Activated T-helper 2 cell treated with anti-CD3 and anti-CD28 coated beads, Interferon-gamma antibody, Interleukin-2, Interleukin-4, amounts not matched to agents 10 μg/mL and 5 μg/mL and 100 μg/mL, durations not matched to agents 14 hours and 24 hours and 36 hours (primary cell): ENCODE results near the gene LSP1. TPM values are rescaled to one million over a fixed set of nuclear protein-coding genes. Genes with fewer than 3 reads are reported as not detected.

Source experiments
- DNase-seq: peaks from one replicate; pipeline ENCODE4 v3.0.0; 2021; ENCODE audit warnings: low spot score
- H3K27ac Mint-ChIP-seq: one replicate; pipeline ENCODE4 v1.8.0; 2021; ENCODE audit warnings: mixed read lengths
- H3K27me3 Mint-ChIP-seq: one replicate; pipeline ENCODE4 v1.8.0; 2021; ENCODE audit warnings: low read depth, mixed read lengths
- H3K36me3 Mint-ChIP-seq: one replicate; pipeline ENCODE4 v1.8.0; 2021; ENCODE audit warnings: low read depth, mixed read lengths
- H3K4me1 Mint-ChIP-seq: one replicate; pipeline ENCODE4 v1.8.0; 2021; ENCODE audit warnings: low read depth, mixed read lengths
- H3K4me3 Mint-ChIP-seq: one replicate; pipeline ENCODE4 v1.8.0; 2021; ENCODE audit warnings: low read depth, mild to moderate bottlenecking, moderate library complexity, mixed read lengths
- H3K9me3 Mint-ChIP-seq: one replicate; pipeline ENCODE4 v1.8.0; 2021; ENCODE audit warnings: mixed read lengths
- intact Hi-C: fragments of 100-400 bp; cut with micrococcal nuclease; formaldehyde crosslinking; loops from one replicate; pipeline ENCODE4 v1.15.1; 2023
- total RNA-seq: library from RNA; stranded (reverse); gene quantifications from 2 replicates; pipeline ENCODE4 v1.2.3, GENCODE V29; 2022

The LSP1 gene
- total RNA-seq, 1 donor from 2014 or later, result 449 TPM

DNA sequence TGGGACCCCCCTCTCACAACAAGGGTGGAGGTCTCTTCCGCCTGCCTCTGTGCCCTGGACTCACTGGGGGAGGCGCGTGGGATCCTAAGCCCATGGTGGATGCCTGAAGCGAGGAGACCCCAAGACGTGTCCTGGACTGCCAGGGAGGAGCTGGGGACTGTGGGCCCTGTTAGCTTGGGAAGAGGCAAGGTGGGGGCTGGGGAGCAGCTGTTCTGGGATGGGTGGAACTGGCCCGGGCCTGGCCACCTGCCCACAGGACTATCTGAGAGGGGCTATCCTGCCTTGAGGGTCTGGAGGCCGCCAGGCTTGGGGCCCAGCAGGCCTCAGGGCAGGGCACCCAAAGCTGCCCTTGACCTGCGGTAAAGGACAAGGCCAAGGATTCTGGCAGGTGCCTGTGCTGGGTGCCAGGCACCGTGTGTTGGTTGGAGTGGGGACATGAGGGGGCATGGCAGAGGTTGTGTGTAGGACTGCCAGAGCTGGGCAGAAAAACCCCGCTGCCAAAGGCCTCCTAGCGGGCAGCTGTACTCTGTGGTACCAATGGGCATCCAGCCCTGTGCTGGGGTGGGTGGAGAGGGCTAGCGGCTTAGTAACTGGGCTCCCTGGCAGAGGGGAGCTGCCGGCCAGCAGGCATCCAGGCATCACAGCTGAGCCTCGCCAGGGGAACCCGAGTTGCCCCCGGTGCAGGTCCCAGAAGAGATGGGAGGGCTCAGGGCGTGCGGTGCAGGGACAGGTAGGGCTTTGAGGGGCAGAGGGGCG lies 670 bp downstream of the LSP1 start:
- peak overlapping the region; percentile 100 for H3K4me3 Mint-ChIP-seq
- H3K27ac Mint-ChIP-seq, result peak overlapping the region; percentile 99
- intact Hi-C loops, result loop anchor here (1.0 to 2.0 kb wide), 5 partner anchors 15 to 1039 kb away; partner anchors contain the start of gene TNNI2
- DNase-seq, result no peak
- peaks cover 34% of the 10 kb centered on the region for H3K4me1 Mint-ChIP-seq
- peaks cover 27% of the 10 kb centered on the region for H3K36me3 Mint-ChIP-seq
- no peaks in the 10 kb centered on the region for H3K27me3 Mint-ChIP-seq
- no peaks in the 10 kb centered on the region for H3K9me3 Mint-ChIP-seq

DNA sequence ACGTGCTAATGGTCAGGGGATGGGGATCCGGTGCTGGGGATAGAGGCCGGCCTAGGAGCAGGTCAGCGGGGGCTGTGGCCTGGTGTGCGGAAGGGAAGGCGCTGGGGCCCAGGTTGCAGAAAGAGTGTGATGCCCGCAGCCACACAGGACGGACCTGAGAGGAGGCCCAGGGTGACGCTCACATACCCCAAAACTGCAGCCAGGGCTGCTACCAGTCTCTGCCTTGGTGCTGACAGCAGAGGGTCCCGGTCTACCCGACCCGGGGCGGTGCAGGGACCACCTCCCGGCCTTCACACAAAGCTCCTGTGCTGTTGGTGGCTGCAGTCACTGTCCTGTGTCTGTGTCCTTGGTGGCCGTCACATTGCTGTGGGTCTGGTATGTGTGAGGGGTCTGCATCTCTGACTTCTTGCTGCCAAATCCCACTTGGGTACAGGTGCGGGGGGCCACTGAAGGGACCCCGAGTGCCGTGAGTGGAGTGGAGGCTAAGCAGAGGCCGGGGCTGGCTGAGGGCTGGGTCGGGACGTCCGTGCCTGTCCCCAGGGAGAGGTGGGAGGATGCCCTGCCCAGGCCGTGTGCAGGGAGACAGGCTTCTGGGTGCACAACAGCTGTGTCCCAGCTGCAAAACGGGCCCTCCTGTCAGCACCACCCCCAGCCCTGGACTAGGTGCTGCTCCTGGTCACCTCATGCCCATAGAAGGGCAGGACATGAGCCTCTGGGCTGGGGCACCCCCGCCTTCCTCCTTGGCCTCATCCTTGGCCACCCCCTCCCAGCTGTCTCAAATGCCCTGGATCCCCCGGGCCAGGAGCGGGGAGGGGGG lies 1.5 kb downstream of the LSP1 start:
- peak overlapping the region; percentile 100 for H3K4me3 Mint-ChIP-seq
- intact Hi-C loops, result loop anchor here (2.0 kb wide), 2 partner anchors 16 to 288 kb away; partner anchors contain the start of gene TNNI2
- no peaks in the 10 kb centered on the region for H3K27me3 Mint-ChIP-seq
- H3K4me1 Mint-ChIP-seq, result peaks cover 30% of the 10 kb centered on the region
- peaks cover 32% of the 10 kb centered on the region for H3K36me3 Mint-ChIP-seq
- no peaks in the 10 kb centered on the region for H3K9me3 Mint-ChIP-seq
- peak overlapping the region; percentile 99 for H3K27ac Mint-ChIP-seq
- DNase-seq, result no peak

DNA sequence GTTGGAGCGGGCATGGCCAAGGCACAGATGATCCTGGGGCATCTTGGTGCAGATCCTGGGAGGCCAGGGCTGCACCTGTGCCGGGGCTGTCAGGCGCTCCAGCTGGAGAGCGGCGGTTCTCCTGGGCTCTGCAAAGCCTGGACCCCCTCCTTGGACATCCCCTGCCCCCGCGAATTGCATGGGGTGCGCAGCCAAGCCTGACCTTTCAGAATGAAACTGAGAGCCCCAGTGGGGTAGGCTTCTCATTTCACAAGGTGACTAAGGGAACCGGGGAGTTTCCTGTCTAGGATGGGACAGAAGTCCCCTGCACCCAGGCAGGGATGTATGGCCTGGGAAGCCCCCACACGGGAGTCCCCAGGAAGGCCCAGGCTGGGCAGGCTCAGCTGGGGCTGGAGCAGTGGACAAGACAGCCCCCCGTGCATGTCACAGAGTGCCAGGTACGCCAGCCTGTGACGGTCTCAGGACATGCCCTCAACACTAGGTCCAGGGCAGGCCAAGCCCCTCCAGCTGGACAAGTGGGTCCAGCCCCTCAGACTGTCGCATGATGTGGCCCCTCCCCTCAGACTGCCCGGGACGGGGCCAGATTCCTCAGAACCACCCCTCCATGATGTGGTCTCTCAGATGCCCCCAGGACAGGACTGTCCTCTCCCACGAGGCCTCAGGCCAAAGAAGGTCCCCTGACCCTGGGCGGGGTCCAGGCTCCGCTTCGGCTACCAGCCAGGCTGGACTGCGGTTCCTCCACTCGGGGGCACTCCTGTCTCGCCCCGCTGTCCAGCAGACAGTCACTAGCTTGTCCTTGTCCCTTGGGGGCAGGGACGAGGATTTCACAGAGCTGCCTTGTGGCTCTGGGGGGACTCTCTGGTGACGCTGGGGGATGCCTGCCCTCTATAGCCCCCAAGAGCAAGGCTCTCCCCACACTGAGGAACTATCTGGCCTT lies 2.3 kb downstream of the LSP1 start:
- DNase-seq, result no peak
- H3K4me3 Mint-ChIP-seq, result peak overlapping the region; percentile 100
- H3K9me3 Mint-ChIP-seq, result no peaks in the 10 kb centered on the region
- intact Hi-C loops, result loop anchor here (1.0 to 2.0 kb wide), 3 partner anchors 16 to 288 kb away; partner anchors contain the start of gene TNNI2
- H3K27ac Mint-ChIP-seq, result peak overlapping the region; percentile 67
- H3K36me3 Mint-ChIP-seq, result peaks cover 32% of the 10 kb centered on the region
- H3K4me1 Mint-ChIP-seq, result peaks cover 28% of the 10 kb centered on the region
- no peaks in the 10 kb centered on the region for H3K27me3 Mint-ChIP-seq

DNA sequence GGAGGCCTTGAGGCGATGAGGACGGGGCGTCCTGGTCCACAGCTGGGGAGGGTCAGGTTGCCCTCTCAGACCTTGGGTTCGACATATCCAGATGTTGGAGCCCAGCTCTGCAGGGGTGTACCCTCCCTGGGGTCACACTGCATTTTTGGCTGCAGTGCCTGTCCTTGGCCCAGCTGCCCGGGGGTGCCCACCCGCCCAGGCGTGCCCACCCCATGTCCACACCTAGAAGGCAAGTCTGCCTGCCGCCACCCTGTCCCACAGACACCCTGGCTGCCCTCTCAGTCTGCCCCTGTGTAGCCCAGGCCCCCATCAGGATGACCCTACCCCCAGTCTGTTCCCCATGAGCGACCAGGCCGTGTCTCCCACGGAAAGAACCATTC lies 3.0 kb downstream of the LSP1 start:
- intact Hi-C loops, result loop anchor here (1.0 to 2.0 kb wide), 3 partner anchors 17 to 287 kb away; partner anchors contain the start of gene TNNI2
- H3K9me3 Mint-ChIP-seq, result no peaks in the 10 kb centered on the region
- peaks cover 32% of the 10 kb centered on the region for H3K36me3 Mint-ChIP-seq
- H3K27me3 Mint-ChIP-seq, result no peaks in the 10 kb centered on the region
- peak overlapping the region; percentile 79 for H3K27ac Mint-ChIP-seq
- H3K4me1 Mint-ChIP-seq, result peaks cover 22% of the 10 kb centered on the region
- DNase-seq, result no peak
- peak overlapping the region; percentile 40 for H3K4me3 Mint-ChIP-seq

DNA sequence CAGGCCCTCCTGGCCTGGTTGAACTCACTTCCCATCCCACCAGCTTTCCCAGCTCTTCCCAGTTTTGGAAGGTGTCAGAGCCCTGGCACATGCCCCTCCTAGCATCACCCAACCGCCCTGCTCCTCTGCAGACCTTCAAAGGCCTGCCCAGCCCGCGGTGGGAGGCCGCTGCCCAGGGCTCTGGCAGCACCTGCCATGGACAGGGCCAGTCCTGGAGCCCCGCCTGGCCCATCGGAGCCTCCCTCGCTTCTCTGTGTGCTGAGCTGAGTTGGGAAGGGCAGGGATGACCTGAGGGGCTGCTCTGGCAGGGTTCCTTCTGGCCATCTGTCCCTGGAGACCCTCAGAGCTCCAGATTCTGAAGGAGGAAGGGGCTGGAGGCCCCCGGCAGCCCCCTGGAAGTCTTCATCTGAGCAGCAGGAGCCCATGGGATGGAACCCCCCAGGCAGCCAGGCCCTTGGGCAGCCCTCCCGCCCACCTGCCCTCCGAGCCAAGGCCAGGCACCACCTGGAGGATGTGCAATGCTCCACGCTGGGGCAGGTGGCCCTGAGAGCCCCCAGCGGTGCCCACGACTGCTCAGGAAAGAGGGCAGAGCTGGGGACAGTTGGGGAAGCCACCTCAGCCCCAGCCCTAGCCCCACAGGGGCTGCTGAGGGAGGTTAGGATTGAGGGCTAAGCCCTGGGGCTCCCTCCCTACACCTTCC lies 3.6 kb downstream of the LSP1 start:
- intact Hi-C loops, result no loop called here
- H3K4me1 Mint-ChIP-seq, result peaks cover 18% of the 10 kb centered on the region
- H3K9me3 Mint-ChIP-seq, result no peaks in the 10 kb centered on the region
- H3K4me3 Mint-ChIP-seq, result peak overlapping the region; percentile 40
- no peak for DNase-seq
- H3K36me3 Mint-ChIP-seq, result peaks cover 32% of the 10 kb centered on the region
- H3K27ac Mint-ChIP-seq, result peak overlapping the region; percentile 79
- no peaks in the 10 kb centered on the region for H3K27me3 Mint-ChIP-seq

DNA sequence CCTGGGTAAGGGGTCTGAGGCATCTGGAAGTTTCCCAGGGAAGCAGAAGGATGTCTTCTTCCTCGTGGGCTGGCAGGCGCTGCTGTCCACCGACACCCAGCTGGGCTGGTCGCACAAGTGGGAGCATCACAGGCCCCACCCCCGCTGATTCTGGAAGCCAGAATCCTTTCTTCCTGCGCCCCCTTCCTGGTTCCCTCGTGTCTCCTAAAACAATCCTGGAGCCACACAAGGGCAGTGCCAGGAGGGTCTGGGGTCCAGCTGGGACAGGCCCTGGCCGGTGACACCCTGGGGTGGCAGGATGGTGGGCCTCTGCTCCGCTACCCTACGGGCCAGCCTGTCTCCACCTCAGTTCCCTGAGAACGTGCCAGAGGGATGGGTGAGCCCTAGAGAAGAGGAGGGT lies 4.2 kb downstream of the LSP1 start:
- intact Hi-C loops, result no loop called here
- H3K27ac Mint-ChIP-seq, result no peak overlapping the region
- H3K36me3 Mint-ChIP-seq, result peaks cover 32% of the 10 kb centered on the region
- peaks cover 16% of the 10 kb centered on the region for H3K4me1 Mint-ChIP-seq
- H3K27me3 Mint-ChIP-seq, result no peaks in the 10 kb centered on the region
- no peak for DNase-seq
- no peak overlapping the region for H3K4me3 Mint-ChIP-seq
- H3K9me3 Mint-ChIP-seq, result no peaks in the 10 kb centered on the region

DNA sequence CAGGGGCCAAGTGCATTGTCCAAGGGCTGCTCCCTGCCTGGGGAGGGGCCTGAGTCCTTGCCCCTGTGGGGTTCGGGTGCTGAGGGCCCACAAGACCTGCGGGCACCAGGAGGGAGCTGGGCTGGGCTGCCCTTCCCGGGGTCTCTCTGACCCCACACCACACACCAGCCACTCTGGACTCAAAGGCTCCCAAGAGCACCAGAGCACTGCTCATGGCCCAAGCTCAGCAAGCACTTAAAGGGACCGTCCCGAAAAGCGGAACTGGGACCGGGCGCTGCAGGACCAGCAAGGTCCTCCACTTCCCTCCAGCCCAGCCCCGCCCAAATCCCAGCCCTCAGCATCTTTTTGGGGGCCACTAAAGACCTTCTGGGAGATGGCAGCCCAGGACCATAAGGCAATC lies 5.3 kb downstream of the LSP1 start:
- intact Hi-C loops, result no loop called here
- Mint-ChIP-seq H3K9me3 (no peaks in the 10 kb centered on the region), H3K36me3 (peaks cover 28% of the 10 kb centered on the region), H3K4me1 (peaks cover 8% of the 10 kb centered on the region), H3K27me3 (no peaks in the 10 kb centered on the region), H3K27ac (no peak overlapping the region), H3K4me3 (no peak overlapping the region)
- no peak for DNase-seq

DNA sequence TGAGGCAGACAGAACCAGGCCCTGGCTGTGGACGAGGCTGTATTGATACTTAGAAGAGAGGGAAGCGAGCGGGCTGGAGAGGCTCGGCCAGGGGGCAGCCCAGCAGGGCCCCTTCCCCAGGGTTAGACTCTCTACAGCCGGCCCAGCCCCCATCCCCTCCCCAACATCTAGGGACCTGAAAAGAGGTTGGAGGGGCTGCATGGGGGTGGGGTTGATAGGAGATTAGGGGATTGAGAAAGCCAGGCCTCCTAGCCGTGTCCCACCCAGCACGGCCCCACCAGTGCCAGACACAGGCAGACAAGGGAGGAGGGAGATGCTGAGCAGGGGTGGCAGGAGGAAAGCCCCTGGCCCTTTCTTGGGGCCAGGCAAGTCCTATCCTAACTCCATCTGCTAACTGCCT lies 5.7 kb downstream of the LSP1 start:
- intact Hi-C loops, result no loop called here
- Mint-ChIP-seq H3K9me3 (no peaks in the 10 kb centered on the region), H3K27me3 (no peaks in the 10 kb centered on the region), H3K27ac (no peak overlapping the region), H3K4me3 (no peak overlapping the region), H3K4me1 (peaks cover 8% of the 10 kb centered on the region), H3K36me3 (peaks cover 24% of the 10 kb centered on the region)
- DNase-seq, result no peak

DNA sequence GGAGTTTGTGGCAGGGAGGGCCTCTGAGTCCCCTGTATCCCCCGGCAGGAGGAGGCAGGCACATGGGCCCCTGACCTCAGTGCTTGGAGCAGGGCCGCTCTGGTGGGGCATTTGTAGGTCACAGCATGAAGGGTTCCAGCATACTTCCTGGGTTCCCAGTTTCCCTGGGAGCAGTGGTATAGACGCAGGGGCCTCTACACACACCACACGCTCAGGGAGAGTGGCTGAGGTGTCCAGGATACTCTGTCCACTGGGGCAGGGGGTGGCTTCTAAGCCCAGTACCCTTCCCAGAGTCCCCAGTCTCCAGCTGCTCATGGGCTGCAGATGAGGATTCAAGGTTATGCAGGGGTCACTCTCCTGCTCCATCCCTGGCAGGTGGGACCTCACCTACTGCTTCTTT lies 6.1 kb downstream of the LSP1 start:
- Mint-ChIP-seq H3K27me3 (no peaks in the 10 kb centered on the region), H3K27ac (no peak overlapping the region), H3K9me3 (no peaks in the 10 kb centered on the region), H3K4me3 (no peak overlapping the region), H3K36me3 (peaks cover 19% of the 10 kb centered on the region), H3K4me1 (peaks cover 8% of the 10 kb centered on the region)
- DNase-seq, result no peak
- intact Hi-C loops, result no loop called here

DNA sequence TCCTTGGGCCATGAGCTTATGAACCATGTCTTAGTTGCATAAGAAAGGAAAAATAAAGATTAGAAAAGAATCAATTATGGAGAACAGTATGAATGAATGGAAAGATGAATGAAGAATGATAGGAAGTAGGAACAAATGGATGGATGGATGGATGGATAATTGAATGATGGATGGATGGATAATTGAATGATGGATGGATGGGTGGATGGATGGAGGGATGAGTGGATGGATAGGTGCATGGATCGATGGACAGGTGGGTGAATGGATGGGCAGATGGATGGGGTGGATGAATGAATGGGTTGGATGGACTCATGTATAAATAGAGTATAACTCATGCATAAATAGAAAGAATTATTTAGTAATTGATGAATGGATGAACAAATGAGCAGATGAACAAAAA lies 7.2 kb downstream of the LSP1 start:
- H3K36me3 Mint-ChIP-seq, result peaks cover 13% of the 10 kb centered on the region
- H3K4me1 Mint-ChIP-seq, result peaks cover 8% of the 10 kb centered on the region
- intact Hi-C loops, result no loop called here
- H3K27me3 Mint-ChIP-seq, result no peaks in the 10 kb centered on the region
- no peaks in the 10 kb centered on the region for H3K9me3 Mint-ChIP-seq
- no peak overlapping the region for H3K27ac Mint-ChIP-seq
- no peak overlapping the region for H3K4me3 Mint-ChIP-seq
- DNase-seq, result no peak

DNA sequence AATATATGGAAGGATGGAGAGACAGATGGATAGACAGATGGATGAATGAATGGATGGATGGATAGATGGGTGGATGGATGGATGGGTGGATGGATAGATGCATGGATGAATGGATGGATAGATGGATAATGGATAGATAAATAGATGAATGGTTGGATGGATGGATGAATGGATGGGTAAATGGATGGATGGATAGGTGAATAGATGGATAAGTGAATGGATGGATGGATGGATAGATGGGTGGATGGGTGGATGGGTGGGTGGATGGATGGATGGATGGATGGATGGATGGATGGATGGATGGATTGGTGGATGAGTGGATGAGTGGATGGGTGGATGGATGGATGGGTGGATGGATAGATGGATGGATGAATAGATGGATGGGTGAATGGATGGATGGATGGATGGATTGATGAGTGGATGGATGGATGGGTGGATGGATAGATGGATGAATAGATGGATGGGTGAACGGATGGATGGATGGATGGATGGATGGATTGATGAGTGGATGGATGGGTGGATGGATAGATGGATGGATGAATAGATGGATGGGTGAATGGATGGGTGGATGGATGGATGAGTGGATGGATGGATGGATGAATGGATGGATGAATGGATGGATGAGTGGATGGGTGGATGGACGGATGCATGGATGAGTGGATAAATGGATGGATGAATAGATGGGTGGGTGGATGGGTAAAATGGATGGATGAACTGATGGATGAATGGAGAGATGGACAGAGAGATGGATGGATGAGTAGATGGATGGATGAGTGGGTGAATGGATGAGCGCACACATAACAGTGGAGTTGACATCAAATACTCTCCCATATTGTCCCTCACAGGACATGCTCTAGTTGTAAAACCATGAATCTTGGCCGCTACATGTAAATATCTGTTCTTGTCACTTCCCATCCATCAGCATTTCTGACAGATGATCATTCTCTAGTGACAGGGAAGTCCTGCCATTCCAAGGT lies 8.8 kb downstream of the LSP1 start:
- Mint-ChIP-seq H3K27me3 (no peaks in the 10 kb centered on the region), H3K4me1 (peaks cover 6% of the 10 kb centered on the region), H3K4me3 (no peak overlapping the region), H3K27ac (no peak overlapping the region), H3K9me3 (no peaks in the 10 kb centered on the region), H3K36me3 (peaks cover 19% of the 10 kb centered on the region)
- intact Hi-C loops, result no loop called here
- no peak for DNase-seq
